ENCODE measurements around the gene RASGRF2.

DNA sequence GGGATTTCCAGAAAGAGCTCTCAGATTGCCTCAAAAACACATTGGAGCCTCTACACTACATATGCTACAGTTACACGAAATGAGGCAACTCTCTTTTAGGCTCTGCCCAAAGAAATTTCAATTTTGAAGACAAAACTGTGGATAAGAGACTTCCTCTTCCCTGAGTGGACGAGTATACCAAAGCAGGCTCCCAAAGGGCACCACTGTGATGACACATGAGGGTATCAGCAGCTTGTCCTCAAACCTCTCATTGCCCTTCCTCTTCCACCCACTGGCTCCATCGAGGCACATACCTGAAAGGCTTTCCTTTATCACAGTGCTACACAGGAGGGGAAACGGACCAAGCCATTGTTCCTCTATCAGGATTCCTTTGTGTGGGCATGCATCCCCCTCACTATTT is 284.3 kb downstream of the RASGRF2 start:
- TF ChIP-seq EZH2 (IDR thresholded peaks at IDR 0.05; ENCODE audit: insufficient read depth, poor library complexity, severe bottlenecking): no peak
- no peak for TF ChIP-seq EZH2phosphoT487 (IDR thresholded peaks at IDR 0.05; ENCODE audit: insufficient read depth, low read depth)

All from GM23248 (cell line).